Measurements from ENCODE around the gene FGF6.

Gene FGF6

DNA sequence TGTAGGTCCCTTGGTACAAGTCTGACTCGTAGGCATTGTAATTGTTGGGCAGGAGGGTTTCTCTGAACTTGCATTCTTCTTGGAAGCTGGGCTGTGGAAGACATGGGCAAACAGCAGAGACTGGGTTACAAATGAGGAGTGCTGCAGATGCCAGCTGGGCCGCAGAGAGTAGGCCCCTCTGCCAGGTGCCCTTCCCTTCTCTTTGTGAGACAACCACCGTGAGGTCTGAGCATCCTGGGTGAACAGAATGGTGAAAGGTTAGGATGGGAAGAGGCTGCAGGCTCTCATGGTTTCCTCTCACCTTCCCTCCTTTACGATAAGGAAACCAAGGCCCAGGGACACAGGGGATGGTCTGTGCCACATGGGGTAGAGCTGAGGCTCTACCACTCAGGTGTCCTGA lies 11.3 kb downstream of the FGF6 start:
- Histone ChIP-seq H2AFZ (ENCODE audit: low read length, unreplicated experiment) (no peak overlapping the region), H3K79me2 (ENCODE audit: control insufficient read depth, insufficient read depth, low read length, unreplicated experiment) (no peaks in the 10 kb centered on the region), H3K4me1 (ENCODE audit: control insufficient read depth, insufficient read depth, low read length, unreplicated experiment) (no peaks in the 10 kb centered on the region), H3K27me3 (ENCODE audit: insufficient read depth, low read length) (peaks cover 60% of the 10 kb centered on the region), H3K36me3 (ENCODE audit: insufficient read depth, low read length) (no peaks in the 10 kb centered on the region), H3K4me3 (ENCODE audit: low read depth, low read length) (no peak overlapping the region), H3K27ac (ENCODE audit: low read depth, low read length) (no peak overlapping the region)

DNA sequence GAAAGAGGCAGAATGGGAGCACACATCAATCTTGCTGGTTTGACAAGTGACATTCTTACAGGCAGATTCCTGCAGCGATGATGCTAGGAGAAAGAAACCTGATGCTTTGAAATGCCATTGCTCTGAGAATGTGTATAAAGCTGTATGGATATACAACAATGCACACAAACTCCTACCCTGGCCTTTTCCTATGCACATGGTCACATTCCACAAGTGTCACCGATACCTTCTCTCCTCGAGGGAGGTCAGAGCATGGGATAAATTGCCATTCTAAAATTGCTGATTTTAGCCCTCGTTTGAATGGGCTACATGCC lies 11.9 kb downstream of the FGF6 start:
- Histone ChIP-seq H2AFZ (ENCODE audit: low read length, unreplicated experiment) (no peak overlapping the region), H3K27ac (ENCODE audit: low read depth, low read length) (no peak overlapping the region), H3K4me3 (ENCODE audit: low read depth, low read length) (no peak overlapping the region), H3K36me3 (ENCODE audit: insufficient read depth, low read length) (no peaks in the 10 kb centered on the region), H3K79me2 (ENCODE audit: control insufficient read depth, insufficient read depth, low read length, unreplicated experiment) (no peaks in the 10 kb centered on the region), H3K27me3 (ENCODE audit: insufficient read depth, low read length) (peaks cover 58% of the 10 kb centered on the region), H3K4me1 (ENCODE audit: control insufficient read depth, insufficient read depth, low read length, unreplicated experiment) (no peaks in the 10 kb centered on the region)

DNA sequence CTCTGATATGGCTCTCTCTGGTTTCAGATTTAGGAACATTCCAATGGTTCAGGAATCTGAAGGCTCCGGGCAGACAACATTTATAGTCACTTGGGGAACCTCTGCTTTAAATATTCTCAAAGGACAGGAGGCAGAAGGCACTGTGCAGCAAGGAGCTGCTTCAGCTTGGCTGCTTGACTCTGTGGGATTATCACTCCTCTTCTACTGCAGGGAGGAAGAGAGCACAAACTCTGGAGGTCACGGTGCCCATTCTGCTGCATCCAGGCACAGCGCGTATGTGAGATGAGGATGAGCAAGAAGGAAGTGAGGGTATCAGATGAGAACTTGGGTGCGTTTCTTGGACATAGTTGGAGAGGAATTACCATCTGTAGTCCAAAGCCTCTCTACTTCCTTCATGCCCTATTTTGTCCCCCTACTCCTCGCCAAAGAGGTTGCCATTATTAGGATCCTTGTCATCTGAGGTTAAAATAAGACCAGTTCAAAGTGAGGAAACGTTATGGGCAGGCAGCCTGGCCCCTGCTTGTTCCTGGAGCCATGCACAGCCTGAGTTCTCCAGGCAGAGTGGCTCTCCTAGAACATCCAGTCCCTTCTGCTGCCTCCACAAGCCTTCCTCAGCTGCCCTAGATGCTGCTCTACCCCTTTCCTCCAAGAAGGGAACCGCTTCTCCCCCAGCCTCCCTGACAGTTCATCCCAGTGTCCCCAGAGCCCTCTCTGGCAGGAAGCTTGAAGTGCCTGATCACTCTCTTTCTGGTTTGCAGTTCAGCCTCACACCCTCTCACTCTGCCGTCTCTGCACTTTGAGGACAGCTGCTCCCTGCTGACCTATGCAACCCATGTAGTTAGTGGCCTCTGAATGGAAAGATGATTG lies 12.5 kb downstream of the FGF6 start:
- Histone ChIP-seq H3K4me1 (ENCODE audit: control insufficient read depth, insufficient read depth, low read length, unreplicated experiment) (no peaks in the 10 kb centered on the region), H3K27ac (ENCODE audit: low read depth, low read length) (no peak overlapping the region), H3K79me2 (ENCODE audit: control insufficient read depth, insufficient read depth, low read length, unreplicated experiment) (no peaks in the 10 kb centered on the region), H3K27me3 (ENCODE audit: insufficient read depth, low read length) (peaks cover 58% of the 10 kb centered on the region), H3K36me3 (ENCODE audit: insufficient read depth, low read length) (no peaks in the 10 kb centered on the region), H3K4me3 (ENCODE audit: low read depth, low read length) (no peak overlapping the region), H2AFZ (ENCODE audit: low read length, unreplicated experiment) (no peak overlapping the region)

DNA sequence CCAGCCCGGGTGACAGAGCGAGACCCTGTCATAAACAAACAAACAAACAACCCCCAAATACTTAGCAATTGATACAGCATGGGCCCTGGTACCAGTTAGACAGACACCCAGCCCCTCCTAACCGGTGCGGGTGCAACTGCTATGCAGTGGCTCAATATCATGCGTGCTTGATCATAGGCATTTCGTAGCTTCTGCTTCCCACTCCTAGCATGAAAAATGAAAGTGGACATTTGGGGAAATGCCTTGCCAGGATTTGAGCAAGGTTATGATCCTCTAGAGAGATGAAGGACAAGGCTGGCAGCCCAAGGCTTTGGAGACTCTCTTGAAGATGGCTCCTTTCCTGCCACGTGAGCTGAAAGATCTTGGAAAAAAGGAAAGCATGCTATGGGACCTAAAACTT lies 13.7 kb downstream of the FGF6 start:
- Histone ChIP-seq H3K27me3 (ENCODE audit: insufficient read depth, low read length) (peaks cover 47% of the 10 kb centered on the region), H3K4me1 (ENCODE audit: control insufficient read depth, insufficient read depth, low read length, unreplicated experiment) (no peaks in the 10 kb centered on the region)

DNA sequence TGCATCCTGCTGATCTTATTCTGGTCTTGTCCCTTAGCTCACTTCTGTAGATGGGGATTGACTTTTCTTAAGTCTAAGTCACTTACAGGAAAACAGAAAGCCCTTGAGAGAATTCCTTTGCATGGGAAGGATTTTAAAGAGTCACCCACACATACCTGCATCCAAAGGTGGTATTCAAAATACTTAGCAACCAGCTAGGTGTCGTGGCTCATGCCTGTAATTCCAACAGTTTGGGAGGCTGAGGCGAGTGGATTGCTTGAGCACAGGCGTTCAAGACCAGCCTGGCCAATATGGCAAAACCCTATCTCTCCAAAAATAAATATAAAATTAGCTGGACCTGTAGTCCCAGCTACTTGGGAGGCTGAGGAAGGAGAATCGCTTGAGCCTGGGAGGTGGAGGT lies 14.2 kb downstream of the FGF6 start:
- Histone ChIP-seq H3K36me3 (ENCODE audit: insufficient read depth, low read length) (no peaks in the 10 kb centered on the region), H3K79me2 (ENCODE audit: control insufficient read depth, insufficient read depth, low read length, unreplicated experiment) (no peaks in the 10 kb centered on the region), H3K4me1 (ENCODE audit: control insufficient read depth, insufficient read depth, low read length, unreplicated experiment) (no peaks in the 10 kb centered on the region), H2AFZ (ENCODE audit: low read length, unreplicated experiment) (no peak overlapping the region), H3K4me3 (ENCODE audit: low read depth, low read length) (no peak overlapping the region), H3K27ac (ENCODE audit: low read depth, low read length) (no peak overlapping the region), H3K27me3 (ENCODE audit: insufficient read depth, low read length) (peaks cover 43% of the 10 kb centered on the region)

More for the DNA sequence above, 13.7 kb downstream of the FGF6 start:
- Histone ChIP-seq H3K27ac (ENCODE audit: low read depth, low read length) (no peak overlapping the region), H2AFZ (ENCODE audit: low read length, unreplicated experiment) (no peak overlapping the region), H3K4me3 (ENCODE audit: low read depth, low read length) (no peak overlapping the region), H3K36me3 (ENCODE audit: insufficient read depth, low read length) (no peaks in the 10 kb centered on the region), H3K79me2 (ENCODE audit: control insufficient read depth, insufficient read depth, low read length, unreplicated experiment) (no peaks in the 10 kb centered on the region)

DNA sequence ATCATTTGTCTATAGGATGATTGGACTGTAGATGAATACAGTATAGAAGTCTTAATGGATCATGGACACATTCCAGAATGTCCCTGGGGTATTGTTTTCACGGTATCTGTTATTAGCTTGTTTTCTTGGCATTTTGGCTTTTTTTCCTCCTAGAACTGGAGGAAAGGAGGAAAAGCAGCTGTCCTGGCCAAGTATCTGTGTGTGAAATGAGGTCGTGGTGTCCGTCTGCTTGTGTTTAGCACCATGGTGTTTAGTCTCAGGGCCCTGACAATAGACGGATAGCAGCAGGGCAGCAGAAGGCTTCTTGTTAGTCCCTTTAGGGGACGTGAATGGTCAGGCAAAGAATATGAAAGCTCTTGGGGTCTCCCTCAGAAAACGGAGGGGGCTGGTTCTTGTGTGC lies 21.2 kb downstream of the FGF6 start:
- Histone ChIP-seq H3K4me3 (ENCODE audit: low read depth, low read length) (no peak overlapping the region), H3K27ac (ENCODE audit: low read depth, low read length) (no peak overlapping the region), H3K36me3 (ENCODE audit: insufficient read depth, low read length) (no peaks in the 10 kb centered on the region), H3K4me1 (ENCODE audit: control insufficient read depth, insufficient read depth, low read length, unreplicated experiment) (no peaks in the 10 kb centered on the region), H2AFZ (ENCODE audit: low read length, unreplicated experiment) (no peak overlapping the region), H3K27me3 (ENCODE audit: insufficient read depth, low read length) (peaks cover 4% of the 10 kb centered on the region), H3K79me2 (ENCODE audit: control insufficient read depth, insufficient read depth, low read length, unreplicated experiment) (no peaks in the 10 kb centered on the region)

DNA sequence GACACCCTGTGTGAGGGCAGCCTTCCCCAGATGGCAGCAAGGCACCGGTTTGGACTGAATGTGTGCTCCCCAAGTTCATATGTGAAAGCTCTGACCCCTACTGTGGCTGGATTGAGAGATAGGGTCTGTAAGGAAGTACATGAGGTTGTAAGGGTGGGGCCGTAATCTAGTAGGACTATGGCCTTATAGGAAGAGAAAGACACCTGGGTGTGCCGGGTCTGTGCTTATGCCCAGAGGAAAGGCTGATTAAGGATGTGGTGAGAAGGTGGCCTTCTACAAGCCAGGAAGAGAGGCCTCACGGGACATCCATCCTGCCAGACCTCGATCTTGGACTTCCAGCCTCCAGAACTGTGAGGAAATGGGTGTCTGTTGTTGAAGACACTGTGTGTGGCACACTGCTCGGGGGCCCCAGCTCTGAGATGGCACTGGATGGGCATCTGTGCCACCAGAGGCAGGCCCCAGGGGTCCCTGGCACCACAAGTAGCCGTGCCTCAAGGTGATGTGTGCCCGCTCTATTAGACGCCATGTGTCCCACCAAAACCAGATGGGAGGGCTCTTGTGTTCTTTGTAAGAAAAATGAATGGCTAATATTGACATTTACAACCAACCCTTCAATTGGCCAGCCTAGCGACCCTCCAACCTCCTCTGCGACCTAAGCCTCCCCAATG lies 22.0 kb downstream of the FGF6 start:
- Histone ChIP-seq H3K4me1 (ENCODE audit: control insufficient read depth, insufficient read depth, low read length, unreplicated experiment) (no peaks in the 10 kb centered on the region), H3K27me3 (ENCODE audit: insufficient read depth, low read length) (peaks cover 12% of the 10 kb centered on the region), H3K27ac (ENCODE audit: low read depth, low read length) (no peak overlapping the region), H3K36me3 (ENCODE audit: insufficient read depth, low read length) (no peaks in the 10 kb centered on the region), H3K4me3 (ENCODE audit: low read depth, low read length) (no peak overlapping the region), H3K79me2 (ENCODE audit: control insufficient read depth, insufficient read depth, low read length, unreplicated experiment) (no peaks in the 10 kb centered on the region), H2AFZ (ENCODE audit: low read length, unreplicated experiment) (no peak overlapping the region)

DNA sequence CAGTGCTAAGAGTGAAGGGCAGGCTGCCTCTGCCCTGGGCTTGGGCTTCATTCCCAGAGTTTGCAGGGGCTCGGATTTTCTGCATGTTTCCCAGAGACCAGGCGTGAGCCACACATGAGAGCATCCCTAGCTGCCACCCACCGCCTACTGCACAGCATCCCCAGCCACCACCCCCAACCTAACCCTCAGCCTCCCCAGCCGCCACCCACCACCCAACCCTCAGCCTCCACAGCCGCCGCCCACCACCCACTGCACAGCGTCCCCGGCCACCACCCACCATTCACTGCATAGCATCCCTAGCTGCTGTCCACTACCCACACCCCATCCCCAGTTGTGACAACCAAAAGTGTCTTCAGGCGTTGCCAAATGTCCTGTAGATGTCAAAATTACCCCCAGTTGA lies 22.6 kb downstream of the FGF6 start:
- H3K27me3 ChIP-seq (ENCODE audit: insufficient read depth, low read length), result peaks cover 19% of the 10 kb centered on the region
- H3K79me2 ChIP-seq (ENCODE audit: control insufficient read depth, insufficient read depth, low read length, unreplicated experiment), result no peaks in the 10 kb centered on the region
- H3K4me1 ChIP-seq (ENCODE audit: control insufficient read depth, insufficient read depth, low read length, unreplicated experiment), result no peaks in the 10 kb centered on the region
- H3K27ac ChIP-seq (ENCODE audit: low read depth, low read length), result no peak overlapping the region
- H2AFZ ChIP-seq (ENCODE audit: low read length, unreplicated experiment), result no peak overlapping the region
- H3K36me3 ChIP-seq (ENCODE audit: insufficient read depth, low read length), result no peaks in the 10 kb centered on the region
- no peak overlapping the region for H3K4me3 ChIP-seq (ENCODE audit: low read depth, low read length)

DNA sequence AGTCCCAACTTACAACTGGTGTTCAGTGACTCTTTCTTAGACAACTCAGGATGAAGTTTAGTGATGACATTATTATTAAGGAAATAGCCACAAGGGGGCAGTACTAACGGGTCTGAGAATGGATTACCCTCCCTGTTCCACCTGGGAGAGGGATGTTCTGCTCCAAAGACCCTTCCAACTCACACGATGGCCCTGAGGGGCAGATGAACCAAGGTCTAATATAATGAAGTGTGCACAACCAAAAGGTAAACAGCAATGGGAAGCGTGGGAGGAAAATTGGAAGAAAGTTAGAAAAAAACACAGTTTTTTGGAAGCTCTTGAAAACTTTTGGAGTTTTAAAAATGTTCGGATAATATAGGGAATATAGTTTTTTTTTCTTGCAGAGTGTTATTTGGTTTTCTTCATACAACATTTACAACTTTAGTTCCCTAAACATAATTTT lies 24.0 kb downstream of the FGF6 start:
- Histone ChIP-seq H3K27ac (ENCODE audit: low read depth, low read length) (no peak overlapping the region), H3K27me3 (ENCODE audit: insufficient read depth, low read length) (peaks cover 33% of the 10 kb centered on the region), H3K36me3 (ENCODE audit: insufficient read depth, low read length) (no peaks in the 10 kb centered on the region), H3K4me3 (ENCODE audit: low read depth, low read length) (no peak overlapping the region), H2AFZ (ENCODE audit: low read length, unreplicated experiment) (no peak overlapping the region), H3K4me1 (ENCODE audit: control insufficient read depth, insufficient read depth, low read length, unreplicated experiment) (no peaks in the 10 kb centered on the region), H3K79me2 (ENCODE audit: control insufficient read depth, insufficient read depth, low read length, unreplicated experiment) (no peaks in the 10 kb centered on the region)

DNA sequence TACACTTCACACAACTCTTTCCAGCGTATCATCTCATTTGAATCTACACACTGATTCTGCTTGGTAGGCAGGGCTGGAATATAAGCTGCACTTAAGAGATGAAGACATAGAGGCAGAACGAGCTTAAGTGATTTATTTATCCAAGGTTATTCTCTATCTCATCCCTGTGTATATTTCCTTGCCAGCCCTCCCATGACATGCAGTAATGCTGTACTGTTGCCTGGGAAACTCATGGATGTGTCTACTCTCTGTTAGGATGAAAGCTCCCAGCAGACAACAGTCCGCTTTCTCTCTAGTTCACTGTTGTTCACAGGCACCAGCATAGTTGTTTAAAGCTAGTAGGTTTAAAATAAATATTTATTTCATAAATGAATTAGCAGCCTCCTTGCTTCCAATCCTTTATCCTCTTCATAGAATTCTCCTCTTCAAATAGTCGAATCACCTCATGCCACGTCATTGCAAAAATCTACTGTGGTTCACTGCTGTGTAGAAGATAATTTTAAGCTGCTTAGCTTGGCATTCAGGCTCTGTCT lies 25.4 kb downstream of the FGF6 start:
- Histone ChIP-seq H3K27ac (ENCODE audit: low read depth, low read length) (no peak overlapping the region), H3K79me2 (ENCODE audit: control insufficient read depth, insufficient read depth, low read length, unreplicated experiment) (no peaks in the 10 kb centered on the region), H3K4me3 (ENCODE audit: low read depth, low read length) (no peak overlapping the region), H3K4me1 (ENCODE audit: control insufficient read depth, insufficient read depth, low read length, unreplicated experiment) (no peaks in the 10 kb centered on the region), H3K36me3 (ENCODE audit: insufficient read depth, low read length) (no peaks in the 10 kb centered on the region), H3K27me3 (ENCODE audit: insufficient read depth, low read length) (peaks cover 46% of the 10 kb centered on the region), H2AFZ (ENCODE audit: low read length, unreplicated experiment) (no peak overlapping the region)

DNA sequence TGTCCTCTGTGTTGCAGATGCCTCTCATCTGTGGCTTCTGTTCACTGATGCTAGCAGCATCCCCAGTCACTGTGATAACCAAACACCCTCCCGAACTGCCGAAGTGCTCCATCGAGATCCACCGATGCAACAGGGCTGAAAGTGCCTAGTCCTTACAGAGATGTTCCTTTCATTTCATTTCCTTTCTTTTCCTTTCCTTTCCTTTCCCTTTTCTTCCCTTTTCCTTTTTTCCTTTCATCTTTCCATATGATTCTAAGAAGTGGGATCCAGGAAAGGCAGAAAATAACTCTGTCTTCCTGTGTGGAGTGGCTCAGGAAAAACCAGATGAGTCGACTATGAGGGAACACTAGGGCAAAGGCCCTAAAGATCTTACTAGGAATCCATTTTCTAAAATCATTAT lies 26.7 kb downstream of the FGF6 start:
- no peaks in the 10 kb centered on the region for H3K4me1 ChIP-seq (ENCODE audit: control insufficient read depth, insufficient read depth, low read length, unreplicated experiment)
- H3K27me3 ChIP-seq (ENCODE audit: insufficient read depth, low read length), result peaks cover 59% of the 10 kb centered on the region
- no peak overlapping the region for H2AFZ ChIP-seq (ENCODE audit: low read length, unreplicated experiment)
- H3K4me3 ChIP-seq (ENCODE audit: low read depth, low read length), result no peak overlapping the region
- H3K79me2 ChIP-seq (ENCODE audit: control insufficient read depth, insufficient read depth, low read length, unreplicated experiment), result no peaks in the 10 kb centered on the region
- H3K27ac ChIP-seq (ENCODE audit: low read depth, low read length), result no peak overlapping the region
- H3K36me3 ChIP-seq (ENCODE audit: insufficient read depth, low read length), result no peaks in the 10 kb centered on the region
